WTC11 (cell line): ENCODE data around the gene SYT1.

Source experiments
- ESRRA ChIP-seq: sonication (generic); formaldehyde crosslinking; IDR thresholded peaks from 2 replicates; pipeline ENCODE4 v1.8.1; 2022; ENCODE audit warnings: mild to moderate bottlenecking, missing genetic modification reagents, borderline replicate concordance
- FOXJ3 ChIP-seq: sonication (generic); formaldehyde crosslinking; IDR thresholded peaks from 2 replicates; pipeline ENCODE4 v1.9.0; 2021; ENCODE audit warnings: missing genetic modification reagents, mild to moderate bottlenecking, borderline replicate concordance
- NFYB ChIP-seq: sonication (generic); formaldehyde crosslinking; conservative IDR thresholded peaks from 2 replicates; pipeline ENCODE4 v1.8.0; 2022; ENCODE audit warnings: low read depth, missing genetic modification reagents
- ZSCAN18 ChIP-seq: fragments of 250-450 bp; sonication (Bioruptor Pico); IDR thresholded peaks from 2 replicates; pipeline ENCODE4 v2.1.2; 2022; ENCODE audit warnings: mild to moderate bottlenecking, moderate library complexity
- TF ChIP-seq, protein P1 (sequence below): sonication (generic); formaldehyde crosslinking; conservative IDR thresholded peaks from 2 replicates; pipeline ENCODE4 v1.8.1; 2022; ENCODE audit warnings: mild to moderate bottlenecking, missing genetic modification reagents

DNA sequence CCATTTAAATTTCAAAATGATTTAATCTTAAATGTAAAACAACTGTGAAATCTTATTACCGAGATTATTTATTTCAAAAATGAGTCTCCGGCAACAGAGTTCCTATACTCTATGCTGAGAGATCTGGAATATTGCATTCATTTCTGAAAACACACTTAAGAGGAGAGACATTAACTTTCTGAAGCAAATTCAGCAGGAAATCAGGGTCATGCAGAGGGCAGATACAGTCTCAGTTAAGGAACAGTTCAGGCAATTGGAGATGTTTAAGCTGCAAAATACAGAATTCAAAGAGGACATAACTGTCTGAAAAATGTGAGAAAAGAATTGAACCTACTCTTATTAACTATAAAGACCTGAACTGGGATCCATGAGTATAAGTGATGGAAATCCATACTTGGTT is 505.4 kb downstream of the SYT1 start:
- no peak for TF ChIP-seq NFYB (CRISPR knock-in tag)
- no peak for TF ChIP-seq ZSCAN18
- TF ChIP-seq, protein P1, sequence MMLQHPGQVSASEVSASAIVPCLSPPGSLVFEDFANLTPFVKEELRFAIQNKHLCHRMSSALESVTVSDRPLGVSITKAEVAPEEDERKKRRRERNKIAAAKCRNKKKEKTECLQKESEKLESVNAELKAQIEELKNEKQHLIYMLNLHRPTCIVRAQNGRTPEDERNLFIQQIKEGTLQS (CRISPR knock-in tag), result no peak
- TF ChIP-seq FOXJ3 (CRISPR knock-in tag), result no peak
- TF ChIP-seq ESRRA (CRISPR knock-in tag), result no peak
